ENCODE measurements around the gene RPL23.

- TF ChIP-seq, protein P1, sequence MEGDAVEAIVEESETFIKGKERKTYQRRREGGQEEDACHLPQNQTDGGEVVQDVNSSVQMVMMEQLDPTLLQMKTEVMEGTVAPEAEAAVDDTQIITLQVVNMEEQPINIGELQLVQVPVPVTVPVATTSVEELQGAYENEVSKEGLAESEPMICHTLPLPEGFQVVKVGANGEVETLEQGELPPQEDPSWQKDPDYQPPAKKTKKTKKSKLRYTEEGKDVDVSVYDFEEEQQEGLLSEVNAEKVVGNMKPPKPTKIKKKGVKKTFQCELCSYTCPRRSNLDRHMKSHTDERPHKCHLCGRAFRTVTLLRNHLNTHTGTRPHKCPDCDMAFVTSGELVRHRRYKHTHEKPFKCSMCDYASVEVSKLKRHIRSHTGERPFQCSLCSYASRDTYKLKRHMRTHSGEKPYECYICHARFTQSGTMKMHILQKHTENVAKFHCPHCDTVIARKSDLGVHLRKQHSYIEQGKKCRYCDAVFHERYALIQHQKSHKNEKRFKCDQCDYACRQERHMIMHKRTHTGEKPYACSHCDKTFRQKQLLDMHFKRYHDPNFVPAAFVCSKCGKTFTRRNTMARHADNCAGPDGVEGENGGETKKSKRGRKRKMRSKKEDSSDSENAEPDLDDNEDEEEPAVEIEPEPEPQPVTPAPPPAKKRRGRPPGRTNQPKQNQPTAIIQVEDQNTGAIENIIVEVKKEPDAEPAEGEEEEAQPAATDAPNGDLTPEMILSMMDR (IDR thresholded peaks at IDR 0.05): no peak
- TF ChIP-seq POLR2A (IDR thresholded peaks at IDR 0.05): no peak
Observed at GRCh38 chr17:38891441-38891840, 37.9 kb upstream of the RPL23 start.
